Esophagus squamous epithelium (tissue), 4 donors: ENCODE measurements around the gene TRA2B.

Experiments used
- POLR2A ChIP-seq, 4 donors: fragments of 450-650 bp; IDR thresholded peaks; one replicate each; pipeline ENCODE4 v1.6.1; 2017; ENCODE audit warnings: antibody characterized with exemption in 4 of 4, mild to moderate bottlenecking in 4 of 4, moderate library complexity in 3 of 4
- TF ChIP-seq, protein P1 (sequence below), 6 experiments: fragments of 450-650 bp in 4 of 6; fragments of 200-600 bp in 2 of 6; sonication (generic) in 2 of 6; IDR thresholded peaks; one replicate each; pipeline ENCODE4 v1.5.1; 2016 to 2019; ENCODE audit warnings: antibody characterized with exemption in 6 of 6, mild to moderate bottlenecking in 4 of 6, moderate library complexity in 4 of 6

DNA sequence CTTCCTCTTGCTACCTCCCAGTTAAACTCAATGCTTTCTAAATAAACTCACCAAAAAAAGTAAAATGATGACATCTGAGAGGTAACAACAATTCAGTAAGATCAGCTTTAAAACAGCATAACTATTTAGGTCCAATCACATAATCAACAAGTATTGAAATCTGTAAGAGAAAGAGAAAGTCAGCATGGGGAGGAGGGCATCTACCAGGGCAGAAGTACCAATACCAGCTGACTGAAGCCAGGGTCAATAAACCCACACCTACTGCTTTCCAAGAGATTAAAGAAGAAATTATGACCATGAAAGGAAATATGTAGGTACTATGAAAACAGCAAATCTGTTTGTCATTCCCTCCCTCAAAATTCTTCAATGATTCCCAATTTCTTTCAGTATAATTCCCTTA is 70.8 kb downstream of the TRA2B start:
- TF ChIP-seq, protein P1, sequence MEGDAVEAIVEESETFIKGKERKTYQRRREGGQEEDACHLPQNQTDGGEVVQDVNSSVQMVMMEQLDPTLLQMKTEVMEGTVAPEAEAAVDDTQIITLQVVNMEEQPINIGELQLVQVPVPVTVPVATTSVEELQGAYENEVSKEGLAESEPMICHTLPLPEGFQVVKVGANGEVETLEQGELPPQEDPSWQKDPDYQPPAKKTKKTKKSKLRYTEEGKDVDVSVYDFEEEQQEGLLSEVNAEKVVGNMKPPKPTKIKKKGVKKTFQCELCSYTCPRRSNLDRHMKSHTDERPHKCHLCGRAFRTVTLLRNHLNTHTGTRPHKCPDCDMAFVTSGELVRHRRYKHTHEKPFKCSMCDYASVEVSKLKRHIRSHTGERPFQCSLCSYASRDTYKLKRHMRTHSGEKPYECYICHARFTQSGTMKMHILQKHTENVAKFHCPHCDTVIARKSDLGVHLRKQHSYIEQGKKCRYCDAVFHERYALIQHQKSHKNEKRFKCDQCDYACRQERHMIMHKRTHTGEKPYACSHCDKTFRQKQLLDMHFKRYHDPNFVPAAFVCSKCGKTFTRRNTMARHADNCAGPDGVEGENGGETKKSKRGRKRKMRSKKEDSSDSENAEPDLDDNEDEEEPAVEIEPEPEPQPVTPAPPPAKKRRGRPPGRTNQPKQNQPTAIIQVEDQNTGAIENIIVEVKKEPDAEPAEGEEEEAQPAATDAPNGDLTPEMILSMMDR (IDR thresholded peaks at IDR 0.05), result no peak
- no peak for TF ChIP-seq POLR2A (IDR thresholded peaks at IDR 0.05)
